HG02588 (cell line): Measurements from ENCODE around the gene RELN.
"Not testable (repeated sequence)": the region's sequence is repeated elsewhere in the genome, so short reads cannot be mapped to it uniquely, and the experiment has no call there.

Source experiments
- ATAC-seq: cut with Tn5 transposase; IDR thresholded peaks from one replicate; pipeline ENCODE4 v1.9.1; 2021; ENCODE audit warnings: mild to moderate bottlenecking, moderate library complexity; ENCODE audit not compliant: unreplicated experiment

RELN gene

GRCh38 chr7:103532955-103533354 is 456.5 kb downstream of the RELN start:
- no peak for ATAC-seq

GRCh38 chr7:103528152-103528551 is 461.3 kb downstream of the RELN start:
- no peak for ATAC-seq

- ATAC-seq = no peak
These were observed 463.5 kb downstream of the RELN start for GRCh38 chr7:103525937-103526336.

GRCh38 chr7:103524042-103524907 is 465.2 kb downstream of the RELN start:
- no peak for ATAC-seq

- ATAC-seq = no peak
These were observed 467.5 kb downstream of the RELN start for GRCh38 chr7:103521937-103522336.

GRCh38 chr7:103504505-103505135 is 484.8 kb downstream of the RELN start:
- ATAC-seq = no peak

- no peak for ATAC-seq
These were observed 488.3 kb downstream of the RELN start for GRCh38 chr7:103501206-103501605.

GRCh38 chr7:103499976-103500375 is 489.5 kb downstream of the RELN start:
- no peak for ATAC-seq

- ATAC-seq = no peak
These were observed 502.0 kb downstream of the RELN start for GRCh38 chr7:103487419-103487818.

- ATAC-seq = not testable (repeated sequence)
These were observed 502.6 kb downstream of the RELN start for GRCh38 chr7:103486873-103487272.

GRCh38 chr7:103480771-103481170 is 508.7 kb downstream of the RELN start:
- no peak for ATAC-seq

- ATAC-seq = no peak
These were observed 514.5 kb downstream of the RELN start for GRCh38 chr7:103474956-103475355.

GRCh38 chr7:103469095-103469948 is 520.1 kb downstream of the RELN start:
- ATAC-seq = no peak

- no peak for ATAC-seq
These were observed 522.6 kb downstream of the RELN start for GRCh38 chr7:103466814-103467213.

GRCh38 chr7:103462358-103462757 is 527.1 kb downstream of the RELN start:
- ATAC-seq = no peak

GRCh38 chr7:103447073-103447960 is 542.1 kb downstream of the RELN start:
- peak; percentile 77 for ATAC-seq

- no peak for ATAC-seq
These were observed 543.4 kb downstream of the RELN start, which contains the start of gene SLC26A5 for GRCh38 chr7:103446049-103446520. TSS of gene SLC26A5 (minus strand) at chr7:103446207. CDS start at chr7:103421514, 24,693 bp downstream.

- ATAC-seq = no peak
These were observed 544.0 kb downstream of the RELN start for GRCh38 chr7:103445228-103446048.

GRCh38 chr7:103439661-103440060 is 549.8 kb downstream of the RELN start:
- no peak for ATAC-seq
